NOMO-1 (cell line): Measurements from ENCODE around the gene DLL3.

Source experiments
- DNase-seq, 2 experiments: peaks; one replicate each; lab custom pipeline; 2025; ENCODE audit not compliant: unreplicated experiment in 2 of 2; lab: John Stamatoyannopoulos, UW

Gene DLL3

DNA sequence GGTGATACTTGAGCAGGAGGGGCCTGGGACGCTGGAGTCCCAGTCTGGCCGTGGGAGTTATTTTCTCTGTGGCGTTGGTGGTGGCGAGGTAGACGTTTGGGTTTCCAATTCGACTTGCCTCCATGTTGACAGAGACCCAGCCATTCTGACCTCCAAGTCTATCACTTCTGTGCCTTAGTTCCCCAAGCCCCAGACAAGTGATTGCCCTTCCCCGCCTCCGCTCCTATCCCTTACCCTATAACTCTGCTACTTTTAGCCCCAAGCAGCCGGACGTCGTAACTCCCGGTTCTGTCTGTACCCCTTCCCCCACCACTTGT, 17.6 kb upstream of the DLL3 start:
- DNase-seq = peak in 1 of 2 experiments; percentile 16

GRCh38 chr19:39481676-39482075, 17.1 kb upstream of the DLL3 start:
- DNase-seq = no peak

DNA sequence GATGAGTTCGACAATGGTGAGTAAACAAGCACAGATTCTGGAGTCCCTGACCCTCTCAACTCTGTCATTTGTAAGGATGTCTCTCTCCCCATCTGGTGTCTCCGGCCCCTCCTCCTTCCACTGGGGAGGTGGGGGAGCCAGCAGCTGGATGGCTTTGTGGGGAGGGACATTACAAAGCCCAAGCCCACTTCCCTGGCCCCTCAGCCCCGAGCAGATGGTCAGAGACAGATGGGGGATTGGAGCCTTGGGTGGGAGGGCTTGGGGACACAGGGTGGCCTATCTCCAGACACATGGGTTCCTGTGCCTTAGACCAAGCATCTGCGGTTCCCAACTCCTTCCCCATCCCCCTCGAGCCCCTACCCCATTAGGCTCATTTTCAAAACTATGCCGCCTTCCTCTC, 15.6 kb upstream of the DLL3 start:
- no peak for DNase-seq

DNA sequence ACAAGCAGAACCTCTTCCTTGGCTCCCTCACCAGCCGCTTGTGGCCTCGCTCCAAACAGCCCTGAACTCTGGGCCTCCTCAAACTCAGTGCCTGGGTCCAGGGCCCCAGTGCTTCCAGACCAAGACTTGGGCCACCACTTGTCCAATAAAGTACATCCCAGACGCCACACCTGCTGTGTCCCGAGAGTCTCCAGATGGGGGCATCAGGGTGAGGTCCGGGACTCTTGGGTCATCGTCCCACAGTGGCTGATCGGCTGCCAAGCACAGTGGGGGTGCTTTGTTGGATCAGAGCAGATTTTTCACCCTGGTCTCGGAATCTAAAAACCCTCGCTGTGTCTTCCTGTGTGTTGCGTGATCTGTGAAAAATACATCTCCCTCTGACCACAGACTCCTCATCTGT, 9.0 kb upstream of the DLL3 start:
- no peak for DNase-seq

GRCh38 chr19:39492225-39492624, 6.5 kb upstream of the DLL3 start:
- DNase-seq = no peak

GRCh38 chr19:39492788-39493187, 6.0 kb upstream of the DLL3 start:
- no peak for DNase-seq

DNA sequence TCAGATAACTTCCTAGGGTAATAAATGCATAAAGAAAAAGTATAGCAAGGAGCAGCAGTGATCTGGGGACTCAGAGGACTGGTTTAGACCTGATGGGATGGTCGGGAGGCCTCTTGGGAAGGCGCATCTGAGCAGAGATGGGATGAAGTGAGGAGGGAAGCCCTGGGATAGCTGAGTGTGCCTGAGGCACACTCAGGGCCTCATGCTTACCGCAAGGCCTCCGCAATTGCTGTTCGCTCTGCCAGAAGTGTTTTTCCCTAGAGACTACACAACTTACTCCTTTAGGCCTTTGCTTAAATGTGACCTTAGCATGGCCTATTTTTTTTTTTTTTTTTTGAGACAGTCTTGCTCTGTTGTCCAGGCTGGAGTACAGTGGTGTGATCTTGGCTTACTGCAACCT, 4.1 kb upstream of the DLL3 start:
- no peak for DNase-seq

- no peak for DNase-seq
These were observed 2.7 kb upstream of the DLL3 start for GRCh38 chr19:39496063-39496462.

GRCh38 chr19:39497701-39497995, 1.1 kb upstream of the DLL3 start:
- DNase-seq = no peak

GRCh38 chr19:39497996-39498797, 550 bp upstream of the DLL3 start:
- peak; percentile 40 to 51 for DNase-seq

DNA sequence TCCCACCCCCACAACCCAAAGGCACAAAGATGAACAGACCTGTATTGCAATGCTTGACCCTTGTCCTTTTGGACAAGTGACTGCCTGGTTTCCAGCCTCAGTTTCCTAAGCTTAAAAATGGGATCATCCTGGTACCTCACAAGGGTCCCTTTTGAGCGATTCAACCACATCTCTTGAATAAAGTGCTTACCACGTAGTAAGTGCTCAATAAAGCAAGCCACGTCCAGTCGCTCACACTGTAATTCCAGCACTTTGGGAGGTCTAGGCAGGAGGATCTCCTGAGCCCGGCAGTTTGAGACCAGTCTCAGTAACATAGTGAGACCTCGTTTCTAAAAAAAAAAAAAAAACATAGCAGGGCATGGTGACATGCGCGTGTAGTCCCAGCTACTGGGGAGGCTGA, 1.2 kb downstream of the DLL3 start:
- DNase-seq = no peak

GRCh38 chr19:39500543-39500942, 1.8 kb downstream of the DLL3 start:
- no peak for DNase-seq

GRCh38 chr19:39501340-39501739, 2.6 kb downstream of the DLL3 start:
- no peak for DNase-seq

GRCh38 chr19:39502640-39503417, 4.1 kb downstream of the DLL3 start:
- DNase-seq = peak; percentile 49 to 68

GRCh38 chr19:39506598-39506943, 7.8 kb downstream of the DLL3 start:
- DNase-seq = no peak

- DNase-seq = peak in 1 of 2 experiments; percentile 20
These were observed 8.4 kb downstream of the DLL3 start for GRCh38 chr19:39506944-39507714.

GRCh38 chr19:39507715-39508364, 9.1 kb downstream of the DLL3 start:
- DNase-seq = no peak

DNA sequence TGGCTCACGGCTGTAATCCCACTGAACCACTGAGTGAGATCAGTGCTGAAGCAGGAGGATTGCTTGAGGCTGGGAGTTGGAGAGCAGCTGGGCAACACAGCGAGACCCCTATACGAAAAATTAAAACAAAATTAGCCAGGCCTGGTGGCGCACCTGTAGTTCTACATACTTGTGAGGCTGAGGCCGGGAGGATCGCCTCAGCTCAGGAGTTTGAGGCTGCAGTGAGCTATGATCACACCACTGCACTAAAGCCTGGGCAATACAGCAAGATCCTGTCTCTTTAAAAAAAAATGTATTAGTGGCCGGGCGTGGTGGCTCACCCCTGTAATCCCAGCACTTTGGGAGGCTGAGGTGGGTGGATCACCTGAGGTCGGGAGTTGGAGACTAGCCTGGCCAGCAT, 9.9 kb downstream of the DLL3 start:
- no peak for DNase-seq

DNA sequence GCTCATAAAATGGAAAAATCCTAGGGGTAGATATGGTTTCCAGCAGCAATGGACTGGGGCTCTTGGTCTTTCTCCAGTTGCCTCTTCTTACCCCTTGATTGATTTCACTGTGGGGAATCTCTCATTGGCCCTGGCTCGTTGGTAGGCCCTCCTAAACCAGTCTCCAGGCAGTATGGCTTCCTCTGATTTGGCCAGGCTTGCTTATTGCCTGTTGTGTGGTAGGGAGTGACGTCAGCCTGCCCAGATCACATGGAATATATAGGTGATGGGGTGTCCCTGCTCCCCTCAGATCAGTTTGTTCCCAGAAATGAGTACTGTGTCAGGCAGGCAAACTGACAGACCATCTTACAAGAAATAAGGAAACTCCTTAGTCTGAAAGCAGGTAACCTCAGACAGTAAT, 10.5 kb downstream of the DLL3 start:
- no peak for DNase-seq

- no peak for DNase-seq
These were observed 14.2 kb downstream of the DLL3 start for GRCh38 chr19:39512988-39513387.

DNA sequence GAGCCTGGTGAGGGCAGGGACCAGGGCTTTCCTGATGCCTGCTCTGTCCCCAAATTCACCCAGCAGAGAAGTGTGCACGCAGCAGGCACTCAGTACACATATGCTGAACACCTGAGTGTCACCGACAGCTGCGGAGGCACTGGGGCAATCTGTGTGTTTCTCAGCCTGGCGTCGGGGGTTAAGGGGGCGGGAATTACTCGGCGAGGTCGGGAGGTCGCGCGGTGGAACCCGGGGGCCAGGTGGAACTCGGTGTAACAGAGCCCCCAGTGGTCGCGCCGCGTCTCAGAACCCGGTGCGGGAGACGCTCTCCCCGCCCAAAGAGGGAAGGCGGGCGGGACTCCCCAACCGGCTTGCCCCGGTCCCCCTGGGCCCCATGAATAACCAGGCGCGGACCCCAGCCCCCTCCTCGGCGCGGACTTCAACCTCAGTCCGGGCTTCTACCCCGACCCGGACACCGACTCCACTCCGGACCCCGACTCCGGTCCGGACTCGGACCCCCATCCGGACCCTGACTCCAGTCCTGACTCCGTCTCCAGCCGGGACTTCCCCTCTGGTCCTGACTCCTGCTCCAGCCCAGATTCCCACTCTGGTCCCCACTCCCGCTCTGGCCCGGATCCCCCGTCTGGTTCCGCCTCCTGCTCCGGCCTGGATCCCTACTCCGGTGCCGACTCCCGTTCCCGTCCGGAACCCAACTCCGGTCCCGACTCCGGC, 16.2 kb downstream of the DLL3 start, which contains the start of gene SELENOV:
Gene SELENOV (plus strand): TSS at position 300 of the 711 bp plus-strand sequence. CDS start 74 bp downstream, at position 374.
- DNase-seq = no peak
